ENCODE results near the gene GUCY2C.

The GUCY2C gene

GRCh38 chr12:14698555-14698954 lies 2.2 kb upstream of the GUCY2C start:
- H3K4me1 ChIP-seq, result no peaks in the 10 kb centered on the region
- no peak overlapping the region for H3K4me3 ChIP-seq (ENCODE audit: low read depth, low read length)
- no peak overlapping the region for H3K4me2 ChIP-seq (ENCODE audit: low read length)
- H2AFZ ChIP-seq, result no peak overlapping the region
- no peaks in the 10 kb centered on the region for H3K79me2 ChIP-seq
- no peaks in the 10 kb centered on the region for H3K9me3 ChIP-seq (ENCODE audit: control insufficient read depth, low read length)
- no peak overlapping the region for H3K9ac ChIP-seq
- no peaks in the 10 kb centered on the region for H3K27me3 ChIP-seq (ENCODE audit: control insufficient read depth, insufficient read depth, low read length)
- H3K36me3 ChIP-seq (ENCODE audit: control insufficient read depth, insufficient read depth, low read length), result no peaks in the 10 kb centered on the region
- H3K27ac ChIP-seq, result no peak overlapping the region
- TF ChIP-seq CTCF (IDR thresholded peaks at IDR 0.05), result no peak

- no peak overlapping the region for H2AFZ ChIP-seq
- H3K9ac ChIP-seq, result no peak overlapping the region
- H3K27me3 ChIP-seq (ENCODE audit: control insufficient read depth, insufficient read depth, low read length), result no peaks in the 10 kb centered on the region
- no peak overlapping the region for H3K4me2 ChIP-seq (ENCODE audit: low read length)
- H3K36me3 ChIP-seq (ENCODE audit: control insufficient read depth, insufficient read depth, low read length), result no peaks in the 10 kb centered on the region
- H3K4me1 ChIP-seq, result no peaks in the 10 kb centered on the region
- no peak overlapping the region for H3K27ac ChIP-seq
- H3K4me3 ChIP-seq (ENCODE audit: low read depth, low read length), result no peak overlapping the region
- no peaks in the 10 kb centered on the region for H3K9me3 ChIP-seq (ENCODE audit: control insufficient read depth, low read length)
- no peak for TF ChIP-seq CTCF (IDR thresholded peaks at IDR 0.05)
- H3K79me2 ChIP-seq, result no peaks in the 10 kb centered on the region
These were observed 671 bp downstream of the GUCY2C start for GRCh38 chr12:14695715-14696141.

- H3K4me3 ChIP-seq (ENCODE audit: low read depth, low read length), result no peak overlapping the region
- H3K4me1 ChIP-seq, result no peaks in the 10 kb centered on the region
- H3K9ac ChIP-seq, result no peak overlapping the region
- H3K36me3 ChIP-seq (ENCODE audit: control insufficient read depth, insufficient read depth, low read length), result no peaks in the 10 kb centered on the region
- no peak overlapping the region for H3K27ac ChIP-seq
- TF ChIP-seq CTCF (IDR thresholded peaks at IDR 0.05), result no peak
- H3K27me3 ChIP-seq (ENCODE audit: control insufficient read depth, insufficient read depth, low read length), result no peaks in the 10 kb centered on the region
- H2AFZ ChIP-seq, result no peak overlapping the region
- H3K4me2 ChIP-seq (ENCODE audit: low read length), result no peak overlapping the region
- H3K79me2 ChIP-seq, result no peaks in the 10 kb centered on the region
- no peaks in the 10 kb centered on the region for H3K9me3 ChIP-seq (ENCODE audit: control insufficient read depth, low read length)
These were observed 1.4 kb downstream of the GUCY2C start for GRCh38 chr12:14694970-14695369.

- Histone ChIP-seq H3K79me2 (no peaks in the 10 kb centered on the region), H3K4me3 (ENCODE audit: low read depth, low read length) (no peak overlapping the region), H3K36me3 (ENCODE audit: control insufficient read depth, insufficient read depth, low read length) (no peaks in the 10 kb centered on the region), H3K27ac (no peak overlapping the region), H3K9me3 (ENCODE audit: control insufficient read depth, low read length) (no peaks in the 10 kb centered on the region), H3K4me1 (no peaks in the 10 kb centered on the region), H3K27me3 (ENCODE audit: control insufficient read depth, insufficient read depth, low read length) (no peaks in the 10 kb centered on the region), H2AFZ (no peak overlapping the region), H3K4me2 (ENCODE audit: low read length) (no peak overlapping the region), H3K9ac (no peak overlapping the region)
- no peak for TF ChIP-seq CTCF (IDR thresholded peaks at IDR 0.05)
These were observed 2.2 kb downstream of the GUCY2C start for GRCh38 chr12:14694145-14694714.

GRCh38 chr12:14693116-14693515 lies 3.3 kb downstream of the GUCY2C start:
- no peak overlapping the region for H3K9ac ChIP-seq
- no peaks in the 10 kb centered on the region for H3K4me1 ChIP-seq
- no peaks in the 10 kb centered on the region for H3K79me2 ChIP-seq
- no peak overlapping the region for H3K4me3 ChIP-seq (ENCODE audit: low read depth, low read length)
- no peak overlapping the region for H3K4me2 ChIP-seq (ENCODE audit: low read length)
- no peak for TF ChIP-seq CTCF (IDR thresholded peaks at IDR 0.05)
- H3K27me3 ChIP-seq (ENCODE audit: control insufficient read depth, insufficient read depth, low read length), result no peaks in the 10 kb centered on the region
- H3K36me3 ChIP-seq (ENCODE audit: control insufficient read depth, insufficient read depth, low read length), result no peaks in the 10 kb centered on the region
- H3K27ac ChIP-seq, result no peak overlapping the region
- no peaks in the 10 kb centered on the region for H3K9me3 ChIP-seq (ENCODE audit: control insufficient read depth, low read length)
- no peak overlapping the region for H2AFZ ChIP-seq
